Astrocyte (in vitro differentiated cells and primary cell): ENCODE results near the gene NKX6-1.

Experiments
- CTCF ChIP-seq: IDR thresholded peaks from 2 replicates; pipeline ENCODE4 v1.5.1; 2011; ENCODE audit warnings: low read depth, mild to moderate bottlenecking, inconsistent platforms, low read length, moderate library complexity; ENCODE audit not compliant: insufficient read depth
- EZH2 ChIP-seq: IDR thresholded peaks from 2 replicates; pipeline ENCODE4 v1.6.1; 2012; ENCODE audit warnings: mild to moderate bottlenecking, low read length, inconsistent platforms; ENCODE audit not compliant: insufficient read depth

DNA sequence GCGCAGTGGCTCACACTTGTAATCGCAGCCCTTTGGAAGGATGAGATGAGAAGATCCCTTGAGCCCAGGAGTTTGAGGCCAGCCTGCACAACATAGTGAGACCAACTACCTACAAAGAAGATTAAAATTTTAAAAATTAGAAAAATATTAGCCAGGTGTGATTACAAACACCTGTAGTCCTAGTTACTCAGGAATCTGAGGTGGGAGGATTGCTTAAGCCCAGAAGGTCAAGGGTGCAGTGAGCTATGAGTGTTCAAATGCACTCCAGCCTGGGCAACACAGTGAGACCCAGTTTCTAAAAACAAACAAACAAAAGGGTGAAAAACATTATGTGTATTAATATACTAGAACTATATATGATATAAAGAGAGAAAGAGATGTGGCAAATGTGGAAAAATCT lies 36.8 kb upstream of the NKX6-1 start:
- TF ChIP-seq CTCF (no peak), EZH2 (no peak)
